HepG2 (cell line): ENCODE measurements around the gene CDT1. TPM values are rescaled to one million over a fixed set of nuclear protein-coding genes. Genes with fewer than 3 reads are reported as not detected.

Source experiments
- DNMT1 ChIP-seq: sonication (generic); formaldehyde crosslinking; IDR thresholded peaks from 2 replicates; pipeline ENCODE4 v1.5.1; 2020; ENCODE audit warnings: mild to moderate bottlenecking, missing genetic modification reagents
- HCFC1 ChIP-seq: fragments of 150-350 bp; IDR thresholded peaks from 2 replicates; pipeline ENCODE4 v1.6.1; 2014; ENCODE audit warnings: low read depth, low read length
- MXI1 ChIP-seq: IDR thresholded peaks from 3 replicates; pipeline ENCODE4 v1.6.1; 2012; ENCODE audit warnings: low read depth, low read length, inconsistent platforms, borderline replicate concordance
- PPARG ChIP-seq: conservative IDR thresholded peaks from 2 replicates; pipeline ENCODE4 v1.6.1; 2016; ENCODE audit warnings: missing biosample characterization, missing genetic modification reagents
- RNF219 ChIP-seq: sonication (generic); formaldehyde crosslinking; IDR thresholded peaks from 2 replicates; pipeline ENCODE4 v1.5.0; 2020; ENCODE audit warnings: mild to moderate bottlenecking, missing genetic modification reagents
- ZHX1 ChIP-seq: sonication (generic); formaldehyde crosslinking; IDR thresholded peaks from 2 replicates; pipeline ENCODE4 v1.8.1; 2022; ENCODE audit warnings: low read depth, mild to moderate bottlenecking, missing genetic modification reagents
- ZNF232 ChIP-seq: sonication (generic); formaldehyde crosslinking; IDR thresholded peaks from 2 replicates; pipeline ENCODE4 v1.4.0; 2020; ENCODE audit warnings: missing genetic modification reagents, borderline replicate concordance
- ZNF362 ChIP-seq: sonication (generic); formaldehyde crosslinking; IDR thresholded peaks from 2 replicates; pipeline ENCODE4 v1.4.0; 2020; ENCODE audit warnings: missing genetic modification reagents, mild to moderate bottlenecking, borderline replicate concordance
- ZNF468 ChIP-seq: sonication (generic); formaldehyde crosslinking; IDR thresholded peaks from 2 replicates; pipeline ENCODE4 v1.8.0; 2022; ENCODE audit warnings: mild to moderate bottlenecking, moderate library complexity, missing genetic modification reagents
- ZNF569 ChIP-seq: sonication (generic); formaldehyde crosslinking; IDR thresholded peaks from 2 replicates; pipeline ENCODE4 v1.5.0; 2020; ENCODE audit warnings: mild to moderate bottlenecking, missing genetic modification reagents, moderate library complexity, borderline replicate concordance
- ZNF660 ChIP-seq: sonication (generic); formaldehyde crosslinking; IDR thresholded peaks from 2 replicates; pipeline ENCODE4 v1.5.1; 2020; ENCODE audit warnings: mild to moderate bottlenecking, low read depth, missing genetic modification reagents, borderline replicate concordance
- polyA plus RNA-seq, 8 experiments: library from polyadenylated mRNA; depleted of rRNA in 3 of 8; stranded (reverse) in 7 of 8; unstranded in 1 of 8; fragments of >200 nt; fragmentation: Illumina TruSeq in 4 of 8; extraction: Trizol in 4 of 8; gene quantifications; 2 replicates each; pipeline versions ENCODE4 v1.2.1 to v1.2.3, GENCODE V29; 2011 to 2016; ENCODE audit warnings: low read depth in 4 of 8, missing spikeins in 1 of 8, mixed read lengths in 1 of 8; ENCODE audit not compliant: insufficient read depth in 1 of 8
- total RNA-seq, 5 experiments: library from RNA; depleted of rRNA; stranded (reverse); fragments of >200 nt; fragmentation: Illumina TruSeq; extraction: Trizol; gene quantifications; 2 replicates each; pipeline ENCODE4 v1.2.3, GENCODE V29; 2016; ENCODE audit warnings: low read depth in 1 of 5
- TF ChIP-seq, protein P1 (sequence below): IDR thresholded peaks from 2 replicates; pipeline ENCODE4 v1.6.1; 2018; ENCODE audit warnings: missing genetic modification reagents, mild to moderate bottlenecking, missing compliant biosample characterization
- TF ChIP-seq, protein P2 (sequence below): sonication (generic); formaldehyde crosslinking; IDR thresholded peaks from 2 replicates; pipeline ENCODE4 v1.8.1; 2023; ENCODE audit warnings: missing genetic modification reagents, inconsistent platforms, borderline replicate concordance
- TF ChIP-seq, protein P3 (sequence below): sonication (generic); formaldehyde crosslinking; IDR thresholded peaks from 2 replicates; pipeline ENCODE4 v1.5.0; 2020; ENCODE audit warnings: mild to moderate bottlenecking, missing genetic modification reagents

Gene CDT1
- total and polyA plus RNA-seq, 2 of the 13 experiments (the other 11 are each of a cell fraction or from before 2014, with no cell fraction given), result 23.1 to 23.8 TPM

GRCh38 chr16:88810912-88811768 is 7.6 kb downstream of the CDT1 start (continued):
- TF ChIP-seq ZNF362 (CRISPR knock-in tag) (no peak), RNF219 (CRISPR knock-in tag) (peak; percentile 26; the same call in 1 of the 2 replicates), DNMT1 (0 out of 2 replicates have a peak, but pooled peaks have one; percentile 19), ZNF569 (CRISPR knock-in tag) (peak; percentile 76; the same call in 1 of the 2 replicates), ZNF660 (CRISPR knock-in tag) (peak; percentile 62; the same call in 1 of the 2 replicates), MXI1 (peak; percentile 78), ZHX1 (CRISPR knock-in tag) (0 out of 2 replicates have a peak, but pooled peaks have one; percentile 6), PPARG (CRISPR knock-in tag) (peak; percentile 76; the same call in 1 of the 2 replicates), HCFC1 (no peak), ZNF468 (CRISPR knock-in tag) (no peak), ZNF232 (CRISPR knock-in tag) (peak; percentile 93; the same call in 1 of the 2 replicates)
- TF ChIP-seq, protein P1, sequence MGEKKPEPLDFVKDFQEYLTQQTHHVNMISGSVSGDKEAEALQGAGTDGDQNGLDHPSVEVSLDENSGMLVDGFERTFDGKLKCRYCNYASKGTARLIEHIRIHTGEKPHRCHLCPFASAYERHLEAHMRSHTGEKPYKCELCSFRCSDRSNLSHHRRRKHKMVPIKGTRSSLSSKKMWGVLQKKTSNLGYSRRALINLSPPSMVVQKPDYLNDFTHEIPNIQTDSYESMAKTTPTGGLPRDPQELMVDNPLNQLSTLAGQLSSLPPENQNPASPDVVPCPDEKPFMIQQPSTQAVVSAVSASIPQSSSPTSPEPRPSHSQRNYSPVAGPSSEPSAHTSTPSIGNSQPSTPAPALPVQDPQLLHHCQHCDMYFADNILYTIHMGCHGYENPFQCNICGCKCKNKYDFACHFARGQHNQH (CRISPR knock-in tag), result no peak; the same call in 1 of the 2 replicates
- TF ChIP-seq, protein P2, sequence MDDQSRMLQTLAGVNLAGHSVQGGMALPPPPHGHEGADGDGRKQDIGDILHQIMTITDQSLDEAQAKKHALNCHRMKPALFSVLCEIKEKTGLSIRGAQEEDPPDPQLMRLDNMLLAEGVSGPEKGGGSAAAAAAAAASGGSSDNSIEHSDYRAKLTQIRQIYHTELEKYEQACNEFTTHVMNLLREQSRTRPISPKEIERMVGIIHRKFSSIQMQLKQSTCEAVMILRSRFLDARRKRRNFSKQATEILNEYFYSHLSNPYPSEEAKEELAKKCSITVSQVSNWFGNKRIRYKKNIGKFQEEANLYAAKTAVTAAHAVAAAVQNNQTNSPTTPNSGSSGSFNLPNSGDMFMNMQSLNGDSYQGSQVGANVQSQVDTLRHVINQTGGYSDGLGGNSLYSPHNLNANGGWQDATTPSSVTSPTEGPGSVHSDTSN (CRISPR knock-in tag), result no peak
- TF ChIP-seq, protein P3, sequence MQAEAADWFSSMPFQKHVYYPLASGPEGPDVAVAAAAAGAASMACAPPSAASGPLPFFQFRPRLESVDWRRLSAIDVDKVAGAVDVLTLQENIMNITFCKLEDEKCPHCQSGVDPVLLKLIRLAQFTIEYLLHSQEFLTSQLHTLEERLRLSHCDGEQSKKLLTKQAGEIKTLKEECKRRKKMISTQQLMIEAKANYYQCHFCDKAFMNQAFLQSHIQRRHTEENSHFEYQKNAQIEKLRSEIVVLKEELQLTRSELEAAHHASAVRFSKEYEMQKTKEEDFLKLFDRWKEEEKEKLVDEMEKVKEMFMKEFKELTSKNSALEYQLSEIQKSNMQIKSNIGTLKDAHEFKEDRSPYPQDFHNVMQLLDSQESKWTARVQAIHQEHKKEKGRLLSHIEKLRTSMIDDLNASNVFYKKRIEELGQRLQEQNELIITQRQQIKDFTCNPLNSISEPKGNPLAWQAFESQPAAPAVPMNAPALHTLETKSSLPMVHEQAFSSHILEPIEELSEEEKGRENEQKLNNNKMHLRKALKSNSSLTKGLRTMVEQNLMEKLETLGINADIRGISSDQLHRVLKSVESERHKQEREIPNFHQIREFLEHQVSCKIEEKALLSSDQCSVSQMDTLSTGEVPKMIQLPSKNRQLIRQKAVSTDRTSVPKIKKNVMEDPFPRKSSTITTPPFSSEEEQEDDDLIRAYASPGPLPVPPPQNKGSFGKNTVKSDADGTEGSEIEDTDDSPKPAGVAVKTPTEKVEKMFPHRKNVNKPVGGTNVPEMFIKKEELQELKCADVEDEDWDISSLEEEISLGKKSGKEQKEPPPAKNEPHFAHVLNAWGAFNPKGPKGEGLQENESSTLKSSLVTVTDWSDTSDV (CRISPR knock-in tag), result no peak
